HG02588 (cell line): ENCODE data around the gene POU3F1.
"Not testable (repeated sequence)": the region's sequence is repeated elsewhere in the genome, so short reads cannot be mapped to it uniquely, and the experiment has no call there.

ENCODE experiments used
- ATAC-seq: cut with Tn5 transposase; IDR thresholded peaks from one replicate; pipeline ENCODE4 v1.9.1; 2021; ENCODE audit warnings: mild to moderate bottlenecking, moderate library complexity; ENCODE audit not compliant: unreplicated experiment

The POU3F1 gene

GRCh38 chr1:38050397-38051078 lies 3.9 kb upstream of the POU3F1 start:
- ATAC-seq = no peak

DNA sequence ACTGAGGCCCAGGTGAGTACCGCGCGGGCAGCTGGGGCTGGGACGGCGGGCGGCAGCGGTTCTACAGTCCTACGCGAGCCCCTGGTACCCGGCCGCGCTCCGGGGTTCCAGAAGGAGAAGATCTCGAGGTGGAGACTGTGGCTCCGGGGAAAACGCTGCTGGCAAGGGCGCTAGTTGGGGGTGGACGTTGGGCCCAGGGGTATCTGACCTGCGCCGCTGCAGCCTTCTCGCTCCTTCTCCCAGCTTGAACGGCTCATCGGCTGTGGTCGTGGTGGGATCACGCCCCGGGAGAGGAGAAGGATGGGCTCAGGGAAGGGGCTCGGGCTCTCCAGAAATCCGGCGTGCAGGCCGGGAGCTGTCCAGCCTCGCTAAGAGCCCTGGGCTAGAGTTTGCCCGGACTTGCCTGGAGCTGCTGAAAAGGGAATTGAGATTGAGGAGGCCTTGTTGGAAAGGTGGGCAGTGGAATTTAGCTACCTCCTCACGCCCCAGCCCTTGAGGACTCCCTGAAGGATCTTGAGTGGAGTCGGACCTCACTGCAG lies 1.1 kb upstream of the POU3F1 start:
- no peak for ATAC-seq

DNA sequence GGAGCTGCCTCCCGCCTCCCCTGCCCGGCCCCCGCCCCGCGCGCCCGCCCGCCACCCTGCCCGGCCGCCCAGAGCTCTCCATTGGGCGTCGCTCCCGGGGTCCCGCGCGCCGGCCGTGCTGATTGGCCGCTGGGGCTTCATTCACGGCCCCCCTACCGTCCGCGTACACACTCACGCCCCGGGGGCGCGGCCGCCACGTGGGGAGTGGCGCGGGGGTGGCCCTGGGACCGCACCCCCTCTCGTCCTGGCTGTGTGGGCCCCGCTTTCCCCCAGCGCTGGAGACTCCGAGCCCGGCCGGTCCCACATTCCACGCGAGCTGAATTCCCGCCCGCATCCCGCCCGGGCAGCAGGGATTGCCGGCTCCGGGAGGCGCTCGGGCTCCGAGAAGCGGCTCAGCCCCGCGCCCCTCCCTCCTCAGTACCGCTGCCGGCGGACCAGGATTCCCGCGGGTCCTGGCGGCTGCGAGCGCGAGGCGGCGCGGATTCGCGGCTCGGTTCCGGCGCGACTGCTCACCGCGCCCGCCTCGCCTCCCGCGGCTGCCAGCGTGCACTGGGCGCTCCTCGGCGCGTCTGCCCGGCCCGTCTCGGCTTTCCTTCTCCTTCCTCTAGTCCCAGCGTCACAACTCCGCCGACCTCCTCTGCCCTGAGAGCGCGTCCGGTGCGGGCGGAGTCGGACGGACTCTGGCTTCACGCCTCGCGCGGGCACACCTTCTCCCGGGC lies 450 bp upstream of the POU3F1 start:
- ATAC-seq = peak; percentile 61

- ATAC-seq = peak; percentile 3
These were observed 926 bp downstream of the POU3F1 start for GRCh38 chr1:38045401-38046332.

GRCh38 chr1:38044221-38045215 lies 2.1 kb downstream of the POU3F1 start:
- ATAC-seq = no peak

- no peak for ATAC-seq
These were observed 3.4 kb downstream of the POU3F1 start for GRCh38 chr1:38043036-38043747.

DNA sequence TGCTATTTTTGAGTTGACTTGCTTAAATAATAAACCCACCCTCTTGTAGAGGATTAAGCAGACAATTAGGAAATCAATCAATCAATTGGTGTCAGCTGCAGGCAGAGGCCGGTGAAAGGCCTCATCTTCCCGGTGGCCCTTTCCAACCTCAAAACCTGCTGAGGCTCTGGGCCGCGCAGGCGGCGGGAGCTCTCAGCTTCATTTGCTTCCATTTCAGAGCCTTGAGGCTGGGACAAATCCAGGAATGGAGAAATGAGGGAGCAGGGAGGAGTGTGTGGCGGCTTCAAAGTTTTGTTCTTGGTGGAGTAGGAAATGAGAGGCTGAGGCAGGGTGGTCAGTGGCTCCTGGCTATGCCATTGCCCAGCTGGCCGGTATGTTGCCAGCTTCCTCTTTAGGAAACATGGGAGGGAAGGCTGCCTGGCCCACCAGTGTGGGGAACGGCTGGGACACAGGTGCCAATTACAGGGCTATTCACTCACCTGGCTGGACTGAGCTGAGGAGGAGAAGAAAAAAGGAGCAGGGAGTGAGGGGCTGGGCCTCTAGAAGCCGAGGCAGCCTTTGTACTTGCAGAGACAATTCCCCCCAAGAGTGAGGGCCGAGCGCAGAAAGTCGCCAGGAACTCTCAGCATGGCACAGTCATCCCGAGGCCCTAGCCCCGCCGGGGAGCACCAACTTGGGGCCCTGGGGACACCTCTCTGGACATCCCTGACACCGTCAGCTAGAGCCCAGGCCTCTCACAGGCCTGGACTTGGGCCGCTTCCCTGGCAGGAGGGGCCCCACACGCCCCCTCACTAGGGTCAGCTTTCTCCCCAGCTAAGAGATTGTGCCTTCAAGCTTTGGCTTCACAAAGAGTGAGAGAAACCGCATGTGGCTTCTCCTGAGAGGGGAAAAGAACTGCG lies 4.4 kb downstream of the POU3F1 start:
- no peak for ATAC-seq

DNA sequence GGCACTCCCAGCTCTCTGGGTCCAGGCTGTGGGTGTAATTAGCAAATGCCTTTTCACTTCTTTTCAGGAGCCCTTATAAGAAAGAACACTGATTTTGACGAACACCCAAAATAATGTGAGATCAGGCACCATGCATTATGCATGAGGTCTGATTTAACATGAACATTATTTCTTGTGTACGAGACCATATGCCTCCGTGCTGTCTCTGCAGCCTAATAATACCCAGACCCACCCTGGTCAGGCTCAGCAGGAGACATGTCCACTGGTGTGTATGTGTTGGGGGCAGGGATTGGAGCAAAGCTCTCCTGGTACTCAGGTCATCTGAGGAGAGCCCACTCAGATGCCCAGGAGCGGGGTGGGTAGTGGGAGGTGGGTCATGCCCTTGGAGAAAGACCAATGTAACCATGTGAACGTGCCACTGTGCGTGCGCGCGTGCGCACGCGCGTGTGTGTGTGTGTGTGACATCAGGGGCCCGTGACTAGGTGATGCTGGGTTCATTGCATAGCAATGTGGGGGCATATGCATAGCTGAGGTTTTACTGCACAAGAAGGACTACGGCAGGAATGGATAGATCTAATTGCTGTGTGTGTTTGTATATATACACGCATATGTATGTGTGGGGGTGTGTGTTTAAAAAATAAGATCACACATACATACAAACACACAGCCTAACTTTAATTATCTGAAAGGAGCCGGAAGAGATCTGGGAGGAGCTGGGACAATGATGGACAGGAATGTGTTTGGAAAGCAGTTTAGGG lies 7.1 kb downstream of the POU3F1 start:
- no peak for ATAC-seq

GRCh38 chr1:38038861-38039260 lies 7.7 kb downstream of the POU3F1 start:
- no peak for ATAC-seq

- ATAC-seq = no peak
These were observed 9.2 kb downstream of the POU3F1 start for GRCh38 chr1:38037221-38037939.

GRCh38 chr1:38034871-38035270 lies 11.7 kb downstream of the POU3F1 start:
- no peak for ATAC-seq

DNA sequence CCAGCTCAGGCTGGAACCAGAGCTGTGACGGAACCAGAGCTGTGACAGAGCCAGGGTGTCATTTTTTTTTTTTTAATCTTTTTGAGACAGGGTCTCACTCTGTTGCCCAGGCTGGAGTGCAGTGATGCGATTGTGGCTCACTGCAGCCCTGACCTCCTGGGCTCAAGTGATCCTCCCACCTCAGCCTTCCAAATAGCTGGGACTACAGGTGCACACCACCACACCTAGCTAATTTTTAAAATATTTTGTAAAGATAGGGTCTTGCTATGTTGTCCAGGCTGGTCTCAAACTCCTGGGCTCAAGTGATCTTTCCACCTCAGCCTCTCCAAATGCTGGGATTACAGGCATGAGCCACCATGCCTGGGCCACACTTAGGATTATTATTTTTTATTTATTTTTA lies 13.6 kb downstream of the POU3F1 start:
- ATAC-seq = not testable (repeated sequence)

GRCh38 chr1:38031513-38031866 lies 15.1 kb downstream of the POU3F1 start:
- no peak for ATAC-seq

DNA sequence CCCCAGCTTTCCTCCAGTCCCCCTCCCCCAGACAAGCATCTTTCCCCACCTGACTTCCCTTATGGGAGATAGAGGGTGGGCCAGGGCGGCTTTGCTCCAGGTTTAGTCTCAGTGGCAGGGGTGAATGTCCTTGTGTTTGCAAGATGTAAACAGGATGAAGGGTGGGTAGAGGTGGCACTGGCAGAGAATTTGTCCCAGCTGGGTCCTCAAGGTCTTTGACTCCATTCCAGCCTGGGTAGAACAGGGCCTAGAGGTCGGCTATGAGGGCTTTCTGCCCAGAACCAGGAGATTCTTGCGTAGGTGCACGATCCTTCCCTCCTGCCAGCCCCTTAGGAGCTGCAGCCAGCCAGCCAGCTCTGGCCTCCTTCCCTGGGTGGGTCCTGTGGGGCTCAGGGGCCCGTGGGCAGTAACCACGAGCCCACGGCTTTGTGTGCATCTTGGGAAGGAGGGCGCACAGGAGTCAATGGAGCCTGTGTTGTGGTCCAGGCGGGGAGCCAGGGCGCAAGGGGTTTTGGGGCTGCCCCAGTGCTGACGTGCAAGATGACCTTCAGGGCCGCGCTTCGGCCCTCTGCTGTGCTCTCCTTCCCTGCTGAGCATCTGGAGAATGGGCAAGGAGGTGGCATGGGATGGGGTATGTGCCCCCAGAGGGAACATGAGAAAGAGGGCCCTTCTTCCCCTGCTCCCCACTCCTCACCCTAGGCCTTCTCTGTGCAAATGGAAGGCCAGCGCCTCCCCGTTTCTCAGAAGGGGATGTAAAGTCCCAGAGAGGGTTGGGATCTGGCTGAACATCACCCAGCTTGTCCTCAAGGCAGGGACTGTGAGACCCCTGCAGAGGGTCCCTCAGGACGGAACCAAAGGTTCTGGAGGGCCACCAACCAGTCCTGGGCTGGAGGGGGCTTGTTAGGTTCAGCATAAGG lies 15.7 kb downstream of the POU3F1 start:
- no peak for ATAC-seq

- ATAC-seq = peak; percentile 40
These were observed 16.7 kb downstream of the POU3F1 start for GRCh38 chr1:38029685-38030511.
